Measurements from ENCODE around the gene ADGRA1.

The ADGRA1 gene

DNA sequence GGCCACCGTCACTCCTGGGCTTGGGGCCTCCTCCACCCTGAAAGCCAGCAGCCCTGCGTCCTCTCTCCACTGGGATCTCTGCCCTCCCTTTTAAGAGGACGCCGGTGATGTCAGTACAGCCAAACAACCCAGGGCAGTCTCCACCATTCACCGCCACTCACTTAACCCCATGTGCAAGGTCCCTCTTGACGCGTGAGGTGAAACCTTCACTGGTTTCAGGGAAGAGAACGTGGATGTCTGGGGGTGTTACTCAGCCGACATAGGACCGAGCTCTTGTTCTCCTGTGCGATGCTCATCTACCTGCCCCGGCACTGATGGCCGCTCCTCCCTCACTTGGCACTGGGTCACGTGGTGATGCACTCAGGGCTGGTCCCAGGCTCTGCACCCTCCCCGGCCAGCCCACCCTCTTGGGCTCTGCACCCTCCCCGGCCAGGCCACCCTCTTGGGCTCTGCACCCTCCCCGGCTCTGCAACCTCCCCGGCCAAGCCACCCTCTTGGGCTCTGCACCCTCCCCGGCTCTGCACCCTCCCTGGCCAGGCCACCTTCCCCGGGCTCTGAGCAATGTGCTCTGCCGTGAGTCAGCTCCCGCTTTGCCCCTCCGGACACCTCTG, 36.1 kb downstream of the ADGRA1 start:
- Histone ChIP-seq H4K20me1 (ENCODE audit: insufficient read depth) (no peaks in the 10 kb centered on the region), H3K79me2 (ENCODE audit: insufficient read depth, low read depth) (no peaks in the 10 kb centered on the region), H3K27ac (no peak overlapping the region), H3K9ac (no peak overlapping the region), H3K27me3 (ENCODE audit: insufficient read depth, low read depth) (peaks cover 3% of the 10 kb centered on the region; the same call in 1 of the 2 replicates), H3K4me2 (no peak overlapping the region), H3K36me3 (ENCODE audit: insufficient read depth) (no peaks in the 10 kb centered on the region), H3K4me3 (IDR thresholded peaks at IDR 0.05; ENCODE audit: insufficient read depth, low read depth, low read length) (no peak overlapping the region), H3K4me1 (ENCODE audit: low read depth, poor library complexity, severe bottlenecking) (no peaks in the 10 kb centered on the region), H2AFZ (ENCODE audit: low read depth) (no peak overlapping the region)
- TF ChIP-seq, protein P1, sequence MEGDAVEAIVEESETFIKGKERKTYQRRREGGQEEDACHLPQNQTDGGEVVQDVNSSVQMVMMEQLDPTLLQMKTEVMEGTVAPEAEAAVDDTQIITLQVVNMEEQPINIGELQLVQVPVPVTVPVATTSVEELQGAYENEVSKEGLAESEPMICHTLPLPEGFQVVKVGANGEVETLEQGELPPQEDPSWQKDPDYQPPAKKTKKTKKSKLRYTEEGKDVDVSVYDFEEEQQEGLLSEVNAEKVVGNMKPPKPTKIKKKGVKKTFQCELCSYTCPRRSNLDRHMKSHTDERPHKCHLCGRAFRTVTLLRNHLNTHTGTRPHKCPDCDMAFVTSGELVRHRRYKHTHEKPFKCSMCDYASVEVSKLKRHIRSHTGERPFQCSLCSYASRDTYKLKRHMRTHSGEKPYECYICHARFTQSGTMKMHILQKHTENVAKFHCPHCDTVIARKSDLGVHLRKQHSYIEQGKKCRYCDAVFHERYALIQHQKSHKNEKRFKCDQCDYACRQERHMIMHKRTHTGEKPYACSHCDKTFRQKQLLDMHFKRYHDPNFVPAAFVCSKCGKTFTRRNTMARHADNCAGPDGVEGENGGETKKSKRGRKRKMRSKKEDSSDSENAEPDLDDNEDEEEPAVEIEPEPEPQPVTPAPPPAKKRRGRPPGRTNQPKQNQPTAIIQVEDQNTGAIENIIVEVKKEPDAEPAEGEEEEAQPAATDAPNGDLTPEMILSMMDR (conservative IDR thresholded peaks at IDR 0.05; ENCODE audit: low read depth, low read length) = no peak

DNA sequence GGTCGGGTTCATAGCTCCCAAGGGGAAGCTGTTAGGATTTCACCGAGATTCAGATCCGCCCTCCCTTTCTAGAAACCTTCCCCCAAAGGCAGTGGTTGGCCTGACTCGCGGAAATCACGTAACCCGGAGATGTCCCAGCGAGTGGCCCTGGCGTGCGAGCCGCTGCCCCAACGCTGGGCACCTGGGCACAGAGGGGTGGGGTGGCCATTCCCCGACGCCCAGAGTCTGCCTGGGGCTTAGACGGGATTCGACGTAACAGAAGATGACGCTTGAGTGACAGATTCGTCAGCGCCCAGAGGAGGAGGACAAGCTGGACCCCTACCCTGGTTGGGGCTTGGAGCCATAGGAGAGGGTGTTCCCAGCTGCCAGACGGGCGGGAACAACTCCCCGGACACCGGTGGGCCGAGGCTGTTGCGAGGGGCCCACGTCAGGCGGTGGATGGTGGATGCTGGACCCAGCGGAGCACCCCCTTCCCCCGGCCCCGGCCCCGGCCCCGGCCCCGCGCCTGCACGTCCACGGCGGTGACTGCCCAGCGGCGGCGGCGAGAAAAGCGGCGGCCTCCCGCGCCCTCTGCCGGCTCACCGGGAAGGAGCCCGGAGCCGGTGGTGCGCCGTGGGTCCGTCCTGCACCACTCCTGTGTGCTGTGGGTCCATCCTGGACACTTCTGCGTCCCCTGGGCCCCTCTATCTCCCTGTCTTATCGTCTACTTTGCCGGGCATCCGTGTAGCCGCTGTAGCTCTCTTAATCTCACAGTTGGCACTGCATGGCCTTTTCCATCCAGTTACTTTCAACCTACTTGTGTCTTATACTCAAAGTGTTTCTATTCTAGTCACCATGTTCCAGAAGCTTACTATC, 36.9 kb downstream of the ADGRA1 start:
- Histone ChIP-seq H4K20me1 (ENCODE audit: insufficient read depth) (no peaks in the 10 kb centered on the region), H3K4me1 (ENCODE audit: low read depth, poor library complexity, severe bottlenecking) (no peaks in the 10 kb centered on the region), H3K27ac (no peak overlapping the region), H3K4me2 (no peak overlapping the region), H3K79me2 (ENCODE audit: insufficient read depth, low read depth) (no peaks in the 10 kb centered on the region), H3K36me3 (ENCODE audit: insufficient read depth) (no peaks in the 10 kb centered on the region), H2AFZ (ENCODE audit: low read depth) (no peak overlapping the region), H3K9ac (no peak overlapping the region), H3K27me3 (ENCODE audit: insufficient read depth, low read depth) (peaks cover 3% of the 10 kb centered on the region; the same call in 1 of the 2 replicates), H3K4me3 (IDR thresholded peaks at IDR 0.05; ENCODE audit: insufficient read depth, low read depth, low read length) (no peak overlapping the region)
- TF ChIP-seq, protein P1 (conservative IDR thresholded peaks at IDR 0.05; ENCODE audit: low read depth, low read length) = no peak

DNA sequence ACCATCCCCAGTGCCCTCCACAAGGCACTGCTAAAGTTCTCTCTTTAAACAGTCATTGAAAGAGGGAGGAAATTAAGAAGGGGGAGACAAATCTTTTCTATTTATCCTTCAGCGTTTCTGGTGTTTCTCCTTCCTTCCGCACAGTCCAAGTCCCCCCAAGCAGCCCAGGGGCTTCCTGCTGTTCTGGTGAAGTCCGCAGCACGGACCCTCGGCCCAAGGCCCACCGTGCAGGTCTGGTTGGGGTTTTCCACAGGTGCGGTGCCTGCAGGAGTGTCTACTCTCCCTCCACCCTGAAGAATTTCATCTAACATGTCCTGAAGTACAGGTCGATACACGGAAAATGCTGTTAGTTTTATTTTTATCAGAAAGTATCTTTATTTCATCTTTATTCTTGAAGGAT, 38.2 kb downstream of the ADGRA1 start:
- no peaks in the 10 kb centered on the region for H3K4me1 ChIP-seq (ENCODE audit: low read depth, poor library complexity, severe bottlenecking)
- no peak overlapping the region for H3K4me3 ChIP-seq (IDR thresholded peaks at IDR 0.05; ENCODE audit: insufficient read depth, low read depth, low read length)
- H4K20me1 ChIP-seq (ENCODE audit: insufficient read depth) = no peaks in the 10 kb centered on the region
- H3K4me2 ChIP-seq = no peak overlapping the region
- no peak overlapping the region for H3K27ac ChIP-seq
- H2AFZ ChIP-seq (ENCODE audit: low read depth) = no peak overlapping the region
- peaks cover 3% of the 10 kb centered on the region; the same call in 1 of the 2 replicates for H3K27me3 ChIP-seq (ENCODE audit: insufficient read depth, low read depth)
- TF ChIP-seq, protein P1 (conservative IDR thresholded peaks at IDR 0.05; ENCODE audit: low read depth, low read length) = no peak
- no peaks in the 10 kb centered on the region for H3K79me2 ChIP-seq (ENCODE audit: insufficient read depth, low read depth)
- H3K36me3 ChIP-seq (ENCODE audit: insufficient read depth) = no peaks in the 10 kb centered on the region
- no peak overlapping the region for H3K9ac ChIP-seq

DNA sequence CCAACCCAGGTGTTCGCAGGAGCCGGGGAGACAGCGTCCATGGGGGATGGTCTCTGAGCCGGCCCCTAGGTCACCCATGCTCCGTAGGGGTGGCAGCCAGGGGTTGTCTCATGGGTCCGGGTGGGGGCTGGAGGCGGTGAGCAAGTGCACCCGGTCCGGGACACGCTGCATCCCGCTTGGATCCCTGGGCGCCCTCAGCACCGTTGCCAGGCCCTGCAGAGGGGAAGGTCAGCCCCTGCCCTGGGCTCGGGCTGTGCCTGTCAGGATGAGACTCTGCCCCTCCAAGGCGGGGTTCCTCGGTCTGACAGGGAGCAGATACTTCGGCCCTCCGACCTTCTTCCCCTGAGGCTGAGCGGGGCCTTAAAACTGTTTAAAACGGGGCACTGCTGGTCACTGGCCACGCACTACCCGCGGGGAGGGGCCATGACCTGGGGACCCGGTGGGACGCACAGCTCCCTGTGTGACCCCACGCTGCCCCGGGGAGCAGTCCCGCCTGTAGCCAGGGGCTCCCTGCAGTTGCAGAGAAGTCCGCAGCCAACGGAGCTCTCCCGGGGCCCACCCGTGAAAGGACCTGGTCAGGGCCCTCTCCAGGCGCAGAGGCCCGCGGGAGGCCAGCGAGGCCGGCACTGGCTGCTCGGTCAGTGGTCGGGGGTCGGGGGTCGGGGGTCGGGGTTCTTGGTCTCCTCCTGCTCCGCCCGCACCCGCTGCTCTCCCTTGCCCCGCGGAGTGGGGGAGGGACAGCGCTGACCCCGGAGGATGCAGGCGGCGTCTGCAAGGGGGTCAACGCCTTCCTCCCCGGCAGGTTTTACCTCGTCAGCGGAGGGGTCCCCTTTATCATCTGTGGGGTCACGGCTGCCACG, 38.9 kb downstream of the ADGRA1 start:
- Histone ChIP-seq H3K4me1 (ENCODE audit: low read depth, poor library complexity, severe bottlenecking) (no peaks in the 10 kb centered on the region), H3K79me2 (ENCODE audit: insufficient read depth, low read depth) (no peaks in the 10 kb centered on the region), H2AFZ (ENCODE audit: low read depth) (no peak overlapping the region), H3K9ac (no peak overlapping the region), H3K27ac (no peak overlapping the region), H3K27me3 (ENCODE audit: insufficient read depth, low read depth) (peaks cover 3% of the 10 kb centered on the region; the same call in 1 of the 2 replicates), H3K4me2 (no peak overlapping the region), H4K20me1 (ENCODE audit: insufficient read depth) (no peaks in the 10 kb centered on the region), H3K4me3 (IDR thresholded peaks at IDR 0.05; ENCODE audit: insufficient read depth, low read depth, low read length) (no peak overlapping the region), H3K36me3 (ENCODE audit: insufficient read depth) (no peaks in the 10 kb centered on the region)
- TF ChIP-seq, protein P1 (conservative IDR thresholded peaks at IDR 0.05; ENCODE audit: low read depth, low read length) = no peak

Measured in KMS-11 (cell line).